Esophagus squamous epithelium (tissue), 5 donors: ENCODE measurements around the gene NRG4. TPM values are rescaled to one million over a fixed set of nuclear protein-coding genes. Genes with fewer than 3 reads are reported as not detected.

Experiments
- DNase-seq: peaks from one replicate; lab custom pipeline; 2025; lab: John Stamatoyannopoulos, UW
- H3K27ac ChIP-seq, 4 donors: fragments of 200-600 bp; sonication (generic); one replicate each; pipeline ENCODE4 v1.5.1; 2016 to 2019; ENCODE audit warnings: mild to moderate bottlenecking in 1 of 4
- H3K27me3 ChIP-seq, 4 donors: fragments of 200-600 bp; sonication (generic); 1 replicate in 3 of 4; 2 replicates in 1 of 4; pipeline versions ENCODE4 v1.5.1 to v1.6.0; 2017 to 2021; ENCODE audit warnings: antibody characterized with exemption in 1 of 4
- H3K36me3 ChIP-seq, 3 donors: fragments of 200-600 bp; sonication (generic); one replicate each; pipeline ENCODE4 v1.5.1; 2016 to 2019
- H3K4me1 ChIP-seq, 3 donors: fragments of 200-600 bp; sonication (generic); one replicate each; pipeline ENCODE4 v1.5.1; 2017 to 2019
- H3K4me3 ChIP-seq, 4 donors: fragments of 200-600 bp; sonication (generic); 1 replicate in 3 of 4; 2 replicates in 1 of 4; pipeline ENCODE4 v1.5.1; 2016 to 2019; ENCODE audit warnings: mild to moderate bottlenecking in 2 of 4, moderate library complexity in 1 of 4
- H3K9me3 ChIP-seq, 3 donors: fragments of 200-600 bp; sonication (generic); one replicate each; pipeline ENCODE4 v1.5.1; 2016 to 2019
- POLR2A ChIP-seq, 4 donors: fragments of 450-650 bp; IDR thresholded peaks; one replicate each; pipeline ENCODE4 v1.6.1; 2017; ENCODE audit warnings: antibody characterized with exemption in 4 of 4, mild to moderate bottlenecking in 4 of 4, moderate library complexity in 3 of 4
- WGBS, 2 donors: methylation state at CpG; one replicate each; pipeline ENCODE4 v1.1.5; 2018; 5-methylcytosine and 5-hydroxymethylcytosine counted together
- intact Hi-C: fragments of 100-400 bp; cut with DNase I; formaldehyde crosslinking; loops from one replicate; pipeline ENCODE4 v1.15.0; 2022
- total RNA-seq, 4 donors: library from RNA; depleted of rRNA; stranded (reverse); fragments of >200 nt; gene quantifications; one replicate each; pipeline ENCODE4 v1.1.0, GENCODE V29; 2016
- TF ChIP-seq, protein P1 (sequence below), 6 experiments: fragments of 450-650 bp in 4 of 6; fragments of 200-600 bp in 2 of 6; sonication (generic) in 2 of 6; IDR thresholded peaks; one replicate each; pipeline ENCODE4 v1.5.1; 2016 to 2019; ENCODE audit warnings: antibody characterized with exemption in 6 of 6, mild to moderate bottlenecking in 4 of 6, moderate library complexity in 4 of 6
- donor health status: DM: yes; HTN: yes; CAD: no.

The NRG4 gene
- total RNA-seq, 4 donors from 2014 or later, result 0.83 to 2.8 (median 1.4) TPM

DNA sequence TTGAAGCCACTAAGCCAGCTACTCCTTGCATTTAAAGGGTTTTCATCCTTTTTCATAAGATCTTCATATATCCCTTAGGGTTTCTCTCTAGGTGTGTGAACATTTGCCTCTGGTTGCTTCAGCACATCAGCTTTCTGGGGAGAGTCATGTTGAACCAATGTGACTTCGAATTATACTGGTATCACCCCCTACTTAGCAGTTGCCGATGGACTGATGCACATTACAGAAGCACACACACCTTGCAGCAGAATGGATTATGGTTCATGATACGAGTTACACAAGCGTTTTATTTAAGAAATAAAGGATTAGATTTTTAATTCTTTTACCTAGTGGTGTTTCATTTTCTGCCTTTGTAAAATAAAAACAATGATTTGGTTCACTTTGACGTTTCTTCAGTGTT is 69.0 kb downstream of the NRG4 start:
- Histone ChIP-seq H3K4me3 (no peak overlapping the region), H3K36me3 (no peaks in the 10 kb centered on the region), H3K9me3 (no peaks in the 10 kb centered on the region), H3K27me3 (peaks cover 0 to 6% (median 0%) of the 10 kb centered on the region in 4 donors), H3K27ac (no peak overlapping the region), H3K4me1 (peaks cover 0 to 10% (median 4%) of the 10 kb centered on the region in 3 donors)
- no peak for DNase-seq
- WGBS, 2 donors, result 65 to 75% methylated on average over 5 of the region's 5 CpGs
- TF ChIP-seq, protein P1, sequence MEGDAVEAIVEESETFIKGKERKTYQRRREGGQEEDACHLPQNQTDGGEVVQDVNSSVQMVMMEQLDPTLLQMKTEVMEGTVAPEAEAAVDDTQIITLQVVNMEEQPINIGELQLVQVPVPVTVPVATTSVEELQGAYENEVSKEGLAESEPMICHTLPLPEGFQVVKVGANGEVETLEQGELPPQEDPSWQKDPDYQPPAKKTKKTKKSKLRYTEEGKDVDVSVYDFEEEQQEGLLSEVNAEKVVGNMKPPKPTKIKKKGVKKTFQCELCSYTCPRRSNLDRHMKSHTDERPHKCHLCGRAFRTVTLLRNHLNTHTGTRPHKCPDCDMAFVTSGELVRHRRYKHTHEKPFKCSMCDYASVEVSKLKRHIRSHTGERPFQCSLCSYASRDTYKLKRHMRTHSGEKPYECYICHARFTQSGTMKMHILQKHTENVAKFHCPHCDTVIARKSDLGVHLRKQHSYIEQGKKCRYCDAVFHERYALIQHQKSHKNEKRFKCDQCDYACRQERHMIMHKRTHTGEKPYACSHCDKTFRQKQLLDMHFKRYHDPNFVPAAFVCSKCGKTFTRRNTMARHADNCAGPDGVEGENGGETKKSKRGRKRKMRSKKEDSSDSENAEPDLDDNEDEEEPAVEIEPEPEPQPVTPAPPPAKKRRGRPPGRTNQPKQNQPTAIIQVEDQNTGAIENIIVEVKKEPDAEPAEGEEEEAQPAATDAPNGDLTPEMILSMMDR (IDR thresholded peaks at IDR 0.05), result no peak
- no peak for TF ChIP-seq POLR2A (IDR thresholded peaks at IDR 0.05)
- intact Hi-C loops, result no loop called here

DNA sequence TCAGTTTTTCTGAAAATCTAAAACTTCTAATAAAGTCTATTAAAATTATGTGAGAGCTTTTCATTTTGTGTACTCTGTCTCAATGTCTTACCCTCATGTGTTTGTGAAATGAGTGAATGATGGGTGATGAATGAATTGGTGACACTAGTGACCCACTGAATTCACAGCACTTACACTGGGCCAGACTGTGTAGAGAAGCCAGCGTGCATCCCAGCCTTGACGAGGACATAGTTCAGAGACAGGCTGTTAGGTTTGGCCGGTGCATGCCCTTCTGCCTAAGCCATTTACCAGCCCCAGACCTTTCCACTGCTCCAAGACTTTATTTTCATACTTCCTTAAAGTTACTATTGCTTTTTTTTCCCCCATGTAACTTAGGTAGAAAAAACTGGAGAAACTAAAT is 69.8 kb downstream of the NRG4 start:
- Histone ChIP-seq H3K4me1 (peaks cover 0 to 10% (median 4%) of the 10 kb centered on the region in 3 donors), H3K9me3 (no peaks in the 10 kb centered on the region), H3K36me3 (no peaks in the 10 kb centered on the region), H3K4me3 (no peak overlapping the region), H3K27me3 (no peaks in the 10 kb centered on the region), H3K27ac (no peak overlapping the region)
- no peak for TF ChIP-seq POLR2A (IDR thresholded peaks at IDR 0.05)
- TF ChIP-seq, protein P1 (IDR thresholded peaks at IDR 0.05), result no peak
- 65 to 71% methylated on average over 3 of the region's 3 CpGs for WGBS, 2 donors
- intact Hi-C loops, result no loop called here
- no peak for DNase-seq

DNA sequence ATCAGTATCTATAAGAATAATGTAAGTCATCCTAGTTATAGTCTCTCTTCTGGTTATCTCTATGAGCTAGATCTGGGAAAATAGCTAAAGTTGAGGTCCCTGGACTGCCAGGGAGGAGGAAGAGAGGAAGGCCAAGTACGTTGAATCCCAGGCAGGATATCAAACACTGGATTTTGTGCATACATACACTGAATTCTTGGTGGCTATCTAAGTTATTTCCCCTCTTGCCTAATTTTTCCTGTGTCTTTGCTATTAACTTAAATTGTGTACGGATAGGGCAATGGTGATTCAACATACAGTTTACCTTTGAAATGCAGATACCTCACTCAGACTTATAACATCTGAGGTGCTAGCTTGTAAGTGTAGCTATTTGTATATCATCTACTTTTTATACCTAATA is 81.4 kb downstream of the NRG4 start:
- Histone ChIP-seq H3K9me3 (no peaks in the 10 kb centered on the region), H3K27me3 (no peaks in the 10 kb centered on the region), H3K4me3 (no peak overlapping the region), H3K27ac (no peak overlapping the region), H3K36me3 (peaks cover 0 to 85% (median 2%) of the 10 kb centered on the region in 3 donors), H3K4me1 (no peaks in the 10 kb centered on the region)
- intact Hi-C loops, result no loop called here
- TF ChIP-seq, protein P1 (IDR thresholded peaks at IDR 0.05), result no peak
- no peak for TF ChIP-seq POLR2A (IDR thresholded peaks at IDR 0.05)
- DNase-seq, result no peak
- 94 to 100% methylated on average over 2 of the region's 2 CpGs for WGBS, 2 donors

DNA sequence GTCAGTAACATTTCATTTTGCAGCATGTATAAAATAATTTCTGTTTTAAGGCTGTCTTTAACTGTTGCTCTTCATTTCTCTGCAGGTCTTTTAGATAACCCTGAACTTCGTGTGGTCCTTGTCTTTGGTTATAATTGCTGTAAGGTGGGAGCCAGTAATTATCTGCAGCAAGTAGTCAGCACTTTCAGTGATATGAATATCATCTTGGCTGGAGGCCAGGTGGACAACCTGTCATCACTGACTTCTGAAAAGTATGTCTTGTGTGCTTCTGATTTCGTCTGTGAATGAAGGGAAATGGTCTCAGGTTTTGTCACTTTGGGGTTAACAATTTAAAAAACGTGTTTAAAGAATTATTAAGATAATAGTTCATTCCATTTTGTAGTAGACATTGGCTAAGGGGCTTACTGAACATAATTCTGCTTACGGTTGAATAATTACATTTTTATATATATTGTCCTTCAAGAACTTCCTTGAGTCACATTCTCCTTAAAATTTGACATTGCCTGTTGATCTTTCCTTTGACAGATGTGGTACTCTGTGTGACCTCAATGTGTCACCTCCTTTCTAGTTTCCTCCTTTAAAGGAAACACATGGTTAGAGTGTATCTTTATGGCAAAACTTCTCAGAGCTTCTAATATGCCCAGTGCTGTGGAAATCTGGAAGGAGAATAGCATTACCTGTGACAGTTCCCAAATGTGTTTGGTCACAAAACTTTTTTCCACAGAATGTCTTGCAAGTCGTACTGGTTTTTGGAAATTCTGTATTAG is 82.2 kb downstream of the NRG4 start:
- intact Hi-C loops, result no loop called here
- Histone ChIP-seq H3K9me3 (no peaks in the 10 kb centered on the region), H3K27ac (no peak overlapping the region), H3K4me3 (no peak overlapping the region), H3K27me3 (no peaks in the 10 kb centered on the region), H3K4me1 (no peaks in the 10 kb centered on the region), H3K36me3 (peaks cover 0 to 78% (median 2%) of the 10 kb centered on the region in 3 donors)
- no peak for TF ChIP-seq POLR2A (IDR thresholded peaks at IDR 0.05)
- TF ChIP-seq, protein P1 (IDR thresholded peaks at IDR 0.05), result no peak
- no peak for DNase-seq
- WGBS, 2 donors, result 62 to 66% methylated on average over 5 of the region's 5 CpGs
